ENCODE results near the gene RUBCNL. TPM values are rescaled to one million over a fixed set of nuclear protein-coding genes. Genes with fewer than 3 reads are reported as not detected.

The RUBCNL gene
- total and polyA plus RNA-seq, 9 of the 15 experiments (the other 6 are each of a cell fraction or from before 2014, with no cell fraction given): 0.04 to 0.35 (median 0.12) TPM; not detected in 3

DNA sequence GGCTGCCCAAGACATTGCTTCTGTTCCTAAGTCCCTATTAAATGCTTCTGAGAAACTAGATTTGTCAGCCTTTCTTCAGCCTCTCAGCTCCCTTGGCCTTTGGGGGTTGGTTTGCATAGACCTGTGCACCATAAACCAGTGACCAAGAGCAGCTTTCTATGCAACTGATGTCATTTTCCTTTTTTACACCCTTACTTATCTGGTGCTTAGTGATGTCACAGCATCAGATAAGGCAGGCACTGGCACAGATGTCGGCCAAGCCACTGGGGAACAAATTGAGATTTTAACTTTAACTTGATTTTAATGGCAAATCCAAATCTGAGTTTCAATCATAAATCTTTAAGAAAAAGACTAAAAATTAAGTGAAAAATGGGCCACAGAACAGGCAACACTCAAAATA is 59.8 kb downstream of the RUBCNL start:
- intact Hi-C loops (cut with micrococcal nuclease) (loop anchor here (10.0 kb wide), 1 partner anchor 702 kb away; no protein-coding TSS in a partner anchor), in situ Hi-C loops (cut with MboI) (no loop called here)
- Histone ChIP-seq H3K9me3 (replicated peaks; ENCODE audit: control insufficient read depth, insufficient read depth, low read depth, low read length) (no peaks in the 10 kb centered on the region; the same call in 1 of the 2 replicates), H3K9ac (ENCODE audit: insufficient read depth in 1 of 2, low read depth in 2 of 2, low read length in 2 of 2) (no peak overlapping the region), H3K4me2 (ENCODE audit: insufficient read depth, low read length) (no peak overlapping the region), H3K27ac (ENCODE audit: extremely low read depth, low read depth, low read length) (no peak overlapping the region), H2AFZ (ENCODE audit: low read depth, low read length) (no peak overlapping the region), H4K20me1 (replicated peaks; ENCODE audit: control insufficient read depth, insufficient read depth, low read length) (no peaks in the 10 kb centered on the region), H3K79me2 (ENCODE audit: control insufficient read depth, insufficient read depth, low read length) (no peaks in the 10 kb centered on the region), H3K9me1 (ENCODE audit: control insufficient read depth, insufficient read depth, low read length) (no peaks in the 10 kb centered on the region), H3K36me3 (ENCODE audit: control insufficient read depth, insufficient read depth, low read length) (no peaks in the 10 kb centered on the region), H3K27me3 (ENCODE audit: control insufficient read depth in 2 of 2, insufficient read depth in 2 of 2, low read length in 2 of 2) (0 out of 5 replicates have a peak, but pooled peaks cover 0 to 9% of the 10 kb centered on the region in 2 experiments), H3K4me1 (replicated peaks in 1 of 2; ENCODE audit: control insufficient read depth in 2 of 2, insufficient read depth in 2 of 2, low read length in 2 of 2) (no peaks in the 10 kb centered on the region), H3K4me3 (no peak overlapping the region)
- WGBS (ENCODE audit: insufficient coverage, low coverage, missing lambda C conversion rate): 0% methylated on average over 1 of the region's 1 CpG
- BruUV-seq (replicated peaks): no TSS peak
- CTCF ChIA-PET (ENCODE audit: low intra/inter-chr PET ratio): no interaction called here
- FAIRE-seq (no peak), ATAC-seq (no peak), DNase-seq (ENCODE audit: extremely low read depth in 1 of 4, low spot score in 3 of 4) (no peak)
- TF ChIP-seq CREM (IDR thresholded peaks at IDR 0.05; ENCODE audit: low read depth) (peak; percentile 65), KDM5B (IDR thresholded peaks at IDR 0.05; ENCODE audit: insufficient replicate concordance, low read depth, low read length) (no peak), KLF10 (CRISPR knock-in tag; IDR thresholded peaks at IDR 0.05) (no peak), ATF1 (CRISPR knock-in tag; IDR thresholded peaks at IDR 0.05) (no peak), ATF1 (tag; IDR thresholded peaks at IDR 0.05) (0 out of 2 replicates have a peak, but pooled peaks have one; percentile 26), MEF2A (IDR thresholded peaks at IDR 0.05; ENCODE audit: control insufficient read depth, low read depth, low read length) (0 out of 2 replicates have a peak, but pooled peaks have one; percentile 25), SOX6 (IDR thresholded peaks at IDR 0.05) (no peak)
- TF ChIP-seq, protein P1, sequence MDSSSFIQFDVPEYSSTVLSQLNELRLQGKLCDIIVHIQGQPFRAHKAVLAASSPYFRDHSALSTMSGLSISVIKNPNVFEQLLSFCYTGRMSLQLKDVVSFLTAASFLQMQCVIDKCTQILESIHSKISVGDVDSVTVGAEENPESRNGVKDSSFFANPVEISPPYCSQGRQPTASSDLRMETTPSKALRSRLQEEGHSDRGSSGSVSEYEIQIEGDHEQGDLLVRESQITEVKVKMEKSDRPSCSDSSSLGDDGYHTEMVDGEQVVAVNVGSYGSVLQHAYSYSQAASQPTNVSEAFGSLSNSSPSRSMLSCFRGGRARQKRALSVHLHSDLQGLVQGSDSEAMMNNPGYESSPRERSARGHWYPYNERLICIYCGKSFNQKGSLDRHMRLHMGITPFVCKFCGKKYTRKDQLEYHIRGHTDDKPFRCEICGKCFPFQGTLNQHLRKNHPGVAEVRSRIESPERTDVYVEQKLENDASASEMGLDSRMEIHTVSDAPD (CRISPR knock-in tag; IDR thresholded peaks at IDR 0.05): no peak
- TF ChIP-seq, protein P2, sequence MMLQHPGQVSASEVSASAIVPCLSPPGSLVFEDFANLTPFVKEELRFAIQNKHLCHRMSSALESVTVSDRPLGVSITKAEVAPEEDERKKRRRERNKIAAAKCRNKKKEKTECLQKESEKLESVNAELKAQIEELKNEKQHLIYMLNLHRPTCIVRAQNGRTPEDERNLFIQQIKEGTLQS (IDR thresholded peaks at IDR 0.05): peak; percentile 25; the same call in 1 of the 2 replicates
- TF ChIP-seq, protein P2 (CRISPR knock-in tag; conservative IDR thresholded peaks at IDR 0.05): no peak
- TF ChIP-seq, protein P3, sequence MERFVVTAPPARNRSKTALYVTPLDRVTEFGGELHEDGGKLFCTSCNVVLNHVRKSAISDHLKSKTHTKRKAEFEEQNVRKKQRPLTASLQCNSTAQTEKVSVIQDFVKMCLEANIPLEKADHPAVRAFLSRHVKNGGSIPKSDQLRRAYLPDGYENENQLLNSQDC (CRISPR knock-in tag; IDR thresholded peaks at IDR 0.05): no peak
- POLR2A ChIA-PET: no interaction called here

Data from K562 (cell line).